Left lung (tissue), 10 donors: ENCODE data around the gene FBXL16. TPM values are rescaled to one million over a fixed set of nuclear protein-coding genes. Genes with fewer than 3 reads are reported as not detected.

ENCODE experiments used
- ATAC-seq: fragments of 200-7000 bp; cut with Tn5 transposase; one replicate; pipeline ENCODE4 v1.9.1; 2020; ENCODE audit warnings: moderate library complexity
- DNase-seq, 4 donors: peaks; one replicate each; pipeline ENCODE4 v3.0.0-alpha.2; 2013 to 2020
- H3K27ac ChIP-seq, 2 donors: fragments of 200-600 bp; sonication (generic) in 1 of 2; one replicate each; pipeline versions ENCODE4 v1.5.0 to v1.8.0; 2020 to 2021
- H3K27me3 ChIP-seq, 2 donors: fragments of 200-600 bp; sonication (generic) in 1 of 2; one replicate each; pipeline versions ENCODE4 v1.5.0 to v1.8.0; 2020 to 2021
- H3K36me3 ChIP-seq, 2 donors: fragments of 200-600 bp; sonication (generic) in 1 of 2; one replicate each; pipeline versions ENCODE4 v1.5.0 to v1.8.0; 2020 to 2021
- H3K4me1 ChIP-seq, 2 donors: fragments of 200-600 bp; one replicate each; pipeline ENCODE4 v1.8.0; 2021
- H3K4me3 ChIP-seq, 2 donors: fragments of 200-600 bp; sonication (generic) in 1 of 2; one replicate each; pipeline versions ENCODE4 v1.5.0 to v1.8.0; 2020 to 2021; ENCODE audit warnings: mild to moderate bottlenecking in 1 of 2
- H3K9me3 ChIP-seq, 2 donors: fragments of 200-600 bp; sonication (generic) in 1 of 2; one replicate each; pipeline versions ENCODE4 v1.5.0 to v1.8.0; 2020 to 2021
- CTCF ChIP-seq, 2 donors: fragments of 200-600 bp; sonication (generic) in 1 of 2; IDR thresholded peaks; one replicate each; pipeline versions ENCODE4 v1.5.0 to v1.8.0; 2021; ENCODE audit warnings: antibody characterized with exemption in 2 of 2
- intact Hi-C, 2 donors: fragments of 100-400 bp; cut with DNase I; formaldehyde crosslinking; loops; one replicate each; pipeline versions ENCODE4 v1.11.2 to v1.14.2; 2022
- polyA plus RNA-seq, 6 donors: library from polyadenylated mRNA; unstranded; fragments of 120-200 nt; gene quantifications; one replicate each; pipeline ENCODE4 v1.2.1, GENCODE V29; 2013; ENCODE audit not compliant: insufficient read length in 6 of 6
- total RNA-seq, 2 donors: library from RNA; stranded (reverse); fragmentation: NEBNext Ultra II Directional; extraction: Animal tissue kit (Norgen Biotek cat#: 25700); gene quantifications; one replicate each; pipeline ENCODE4 v1.2.1, GENCODE V29; 2021
- donor health status: DM: no; HTN: yes; CAD: no.
- donor health status: DM: no; HTN: no; CAD: no.

Gene FBXL16
- total and polyA plus RNA-seq, 8 donors: 0.48 to 5.7 (median 0.72) TPM

DNA sequence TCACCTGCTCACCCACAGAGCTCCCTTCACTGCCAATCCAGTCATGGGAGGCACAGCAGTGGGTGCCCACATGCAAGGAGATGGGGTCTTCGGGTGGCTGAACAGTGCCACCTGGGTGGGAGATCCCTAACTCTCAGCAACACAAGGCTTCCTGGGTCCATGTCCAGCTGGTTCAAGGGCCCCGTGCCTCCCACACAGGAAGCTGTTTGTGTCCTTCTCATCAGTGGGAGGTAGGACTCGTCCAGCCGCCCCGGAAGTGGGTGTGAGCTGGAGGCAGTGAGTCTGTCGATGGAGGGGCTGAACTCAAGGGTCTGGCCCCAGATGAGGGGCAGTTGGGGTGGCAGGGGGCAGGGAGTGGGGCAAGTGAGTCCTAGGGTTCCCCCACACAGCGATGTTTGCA, 1.6 kb downstream of the FBXL16 start:
- ATAC-seq (no peak), DNase-seq (no peak)
- TF ChIP-seq CTCF (IDR thresholded peaks at IDR 0.05): no peak
- no peaks in the 10 kb centered on the region for H3K4me1 ChIP-seq
- no peak overlapping the region for H3K27ac ChIP-seq
- intact Hi-C loops: no loop called here
- no peaks in the 10 kb centered on the region for H3K9me3 ChIP-seq
- no peak overlapping the region for H3K4me3 ChIP-seq
- no peaks in the 10 kb centered on the region for H3K36me3 ChIP-seq
- peaks cover 70 to 99% of the 10 kb centered on the region in 2 donors for H3K27me3 ChIP-seq

- no peak for ATAC-seq
- H3K36me3 ChIP-seq: no peaks in the 10 kb centered on the region
- peaks cover 70 to 98% of the 10 kb centered on the region in 2 donors for H3K27me3 ChIP-seq
- H3K27ac ChIP-seq: no peak overlapping the region
- TF ChIP-seq CTCF (IDR thresholded peaks at IDR 0.05): no peak
- DNase-seq: no peak
- no peaks in the 10 kb centered on the region for H3K9me3 ChIP-seq
- intact Hi-C loops: no loop called here
- H3K4me3 ChIP-seq: no peak overlapping the region
- H3K4me1 ChIP-seq: no peaks in the 10 kb centered on the region
These were observed 2.2 kb downstream of the FBXL16 start for GRCh38 chr16:703406-703805.

- no peak for ATAC-seq
- Histone ChIP-seq H3K27me3 (peaks cover 70 to 98% of the 10 kb centered on the region in 2 donors), H3K9me3 (no peaks in the 10 kb centered on the region)
These were observed 3.3 kb downstream of the FBXL16 start for GRCh38 chr16:702341-702740.

DNA sequence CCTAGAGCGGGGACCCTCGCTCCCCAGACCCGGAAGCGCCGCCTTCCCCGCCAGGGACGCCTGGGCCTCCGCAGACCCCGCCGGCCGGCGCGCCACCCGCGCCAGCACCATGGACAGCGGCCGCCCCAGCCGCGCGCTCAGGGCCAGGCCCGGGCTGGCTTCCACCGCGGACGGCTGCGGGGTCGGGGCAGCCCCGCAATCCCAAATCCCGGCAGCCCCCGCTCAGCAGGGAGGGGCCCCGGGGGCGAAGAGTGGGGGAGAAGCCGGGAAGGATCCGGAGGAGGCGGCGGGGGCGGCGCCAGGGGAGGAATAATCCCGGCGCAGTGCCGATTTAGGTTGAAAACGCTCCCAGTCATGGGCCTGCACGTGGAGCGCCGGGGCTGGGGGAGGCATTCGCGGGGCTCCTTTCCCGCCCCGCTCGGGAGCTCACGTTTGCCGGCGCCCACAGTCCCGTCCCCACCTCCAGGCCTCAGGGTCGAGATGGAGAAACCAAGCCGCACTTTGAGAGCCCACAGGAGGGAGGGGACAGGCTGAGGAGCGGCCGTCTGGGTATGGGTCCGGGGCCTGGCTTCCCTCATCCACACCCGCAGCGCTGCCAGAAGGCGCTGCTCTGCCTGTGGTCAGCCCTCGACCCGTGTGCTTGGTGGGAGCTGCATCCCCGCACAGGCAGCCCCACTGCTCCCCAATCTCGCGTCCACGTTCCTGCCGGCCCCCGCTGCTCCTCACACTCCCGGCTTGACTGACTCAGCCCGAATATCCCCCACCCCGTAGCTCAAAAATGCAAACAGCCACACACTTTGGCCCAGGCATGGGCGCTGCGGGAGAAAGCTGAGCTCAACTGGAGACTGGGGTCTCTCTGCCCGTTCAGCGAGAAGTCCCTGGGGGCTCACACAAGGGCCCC, 4.7 kb downstream of the FBXL16 start:
- Histone ChIP-seq H3K9me3 (no peaks in the 10 kb centered on the region), H3K27ac (no peak overlapping the region), H3K4me3 (no peak overlapping the region), H3K36me3 (no peaks in the 10 kb centered on the region), H3K27me3 (peaks cover 61 to 98% of the 10 kb centered on the region in 2 donors), H3K4me1 (peaks cover 1 to 5% of the 10 kb centered on the region in 2 donors)
- intact Hi-C loops: no loop called here
- DNase-seq (peak in 1 of 4 donors; percentile 50), ATAC-seq (peak; percentile 76)
- no peak for TF ChIP-seq CTCF (IDR thresholded peaks at IDR 0.05)

More at GRCh38 chr16:702341-702740, 3.3 kb downstream of the FBXL16 start:
- Histone ChIP-seq H3K4me3 (no peak overlapping the region), H3K4me1 (no peaks in the 10 kb centered on the region), H3K36me3 (no peaks in the 10 kb centered on the region), H3K27ac (no peak overlapping the region)
- no peak for DNase-seq
- no peak for TF ChIP-seq CTCF (IDR thresholded peaks at IDR 0.05)
- intact Hi-C loops: no loop called here

- no peaks in the 10 kb centered on the region for H3K9me3 ChIP-seq
- no peak for TF ChIP-seq CTCF (IDR thresholded peaks at IDR 0.05)
- peaks cover 66 to 99% of the 10 kb centered on the region in 2 donors for H3K27me3 ChIP-seq
- H3K36me3 ChIP-seq: no peaks in the 10 kb centered on the region
- H3K4me1 ChIP-seq: peaks cover 11 to 22% of the 10 kb centered on the region in 2 donors
- intact Hi-C loops: no loop called here
- H3K27ac ChIP-seq: no peak overlapping the region
- DNase-seq (no peak), ATAC-seq (no peak)
- no peak overlapping the region for H3K4me3 ChIP-seq
These were observed 6.5 kb downstream of the FBXL16 start for GRCh38 chr16:698911-699671.
